Daoy (cell line): ENCODE measurements around the gene MICAL3. TPM values are rescaled to one million over a fixed set of nuclear protein-coding genes. Genes with fewer than 3 reads are reported as not detected.
"Not testable (repeated sequence)": the region's sequence is repeated elsewhere in the genome, so short reads cannot be mapped to it uniquely, and the experiment has no call there.

Source experiments
- DNase-seq: peaks from one replicate; pipeline ENCODE4 v3.0.0-alpha.2; 2015; ENCODE audit warnings: low read depth
- total RNA-seq: library from RNA; depleted of rRNA; stranded (reverse); fragments of >200 nt; shearing (Covaris generic); gene quantifications from 2 replicates; pipeline ENCODE4 v1.2.3, GENCODE V29; 2014

MICAL3 gene
- total RNA-seq, 1 experiment from 2014 or later: 26.2 TPM

DNA sequence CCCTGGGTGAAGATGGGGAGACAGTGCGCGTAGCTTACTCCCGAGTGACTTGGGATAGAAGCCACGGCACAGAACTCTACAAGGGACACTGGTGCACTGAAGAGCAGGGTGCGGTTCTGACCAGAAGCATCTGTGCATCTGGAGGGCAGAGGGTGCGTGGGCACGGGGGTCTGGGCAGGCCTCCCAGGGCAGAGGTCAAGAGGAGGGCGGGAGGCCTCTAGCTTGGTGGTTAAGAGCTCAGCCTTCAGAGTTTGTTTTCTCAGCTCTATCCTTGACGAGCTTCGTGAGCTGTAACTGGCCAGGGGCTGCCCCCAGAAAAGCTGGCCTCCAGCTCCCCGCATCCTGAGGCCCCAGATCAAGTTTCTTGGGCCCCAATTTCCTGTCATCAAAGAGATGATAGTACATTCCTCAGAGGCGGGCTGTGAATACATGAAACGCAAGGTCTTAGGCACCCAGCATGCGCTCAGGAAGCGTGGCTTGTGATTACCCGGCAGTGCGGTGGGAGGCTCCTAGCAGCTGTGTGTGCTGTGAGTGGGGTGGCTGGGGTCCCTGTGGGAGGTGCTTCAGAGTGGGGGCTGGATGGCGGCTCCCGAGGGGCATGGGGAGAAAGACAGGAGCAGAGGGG lies 244.1 kb downstream of the MICAL3 start:
- DNase-seq: no peak

DNA sequence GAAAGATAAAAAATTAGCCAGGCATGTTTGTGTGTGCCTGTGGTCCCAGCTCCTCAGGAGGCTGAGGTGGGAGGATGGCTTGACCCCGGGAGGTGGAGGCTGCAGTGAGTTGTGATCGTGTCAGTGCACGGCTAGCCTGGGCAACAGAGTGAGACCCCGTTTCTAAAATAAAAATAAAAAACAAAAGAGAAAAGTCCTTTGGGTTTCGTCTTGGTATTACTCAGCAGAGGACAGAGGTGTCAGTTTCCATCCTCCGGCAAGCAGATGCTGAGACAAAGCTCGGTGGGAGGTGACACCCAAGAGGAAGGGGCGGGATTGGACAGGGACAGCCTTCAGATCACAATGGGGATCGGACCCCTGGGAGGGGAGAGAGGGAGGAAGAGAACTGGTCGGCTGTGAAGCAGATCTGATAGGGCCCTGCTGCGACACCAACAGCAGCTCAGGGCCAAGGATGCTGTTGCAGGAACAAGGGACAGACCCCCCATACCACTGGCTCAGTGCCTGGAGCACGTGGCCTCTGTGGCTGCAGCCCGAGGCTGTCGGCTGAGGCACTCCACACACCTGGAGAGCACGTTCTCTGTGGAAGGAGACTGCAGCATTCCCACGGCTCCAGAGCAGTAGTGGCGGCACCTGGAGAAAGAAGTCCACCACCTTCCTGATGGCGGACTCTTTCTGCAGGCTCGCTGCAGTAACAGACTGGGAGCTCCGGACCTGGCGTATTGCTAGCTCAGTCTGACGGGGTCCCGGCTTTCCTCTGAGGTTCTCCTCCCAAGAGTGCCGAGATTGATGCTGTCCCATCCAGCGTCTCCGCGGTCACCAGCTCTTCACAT lies 244.9 kb downstream of the MICAL3 start:
- no peak for DNase-seq

DNA sequence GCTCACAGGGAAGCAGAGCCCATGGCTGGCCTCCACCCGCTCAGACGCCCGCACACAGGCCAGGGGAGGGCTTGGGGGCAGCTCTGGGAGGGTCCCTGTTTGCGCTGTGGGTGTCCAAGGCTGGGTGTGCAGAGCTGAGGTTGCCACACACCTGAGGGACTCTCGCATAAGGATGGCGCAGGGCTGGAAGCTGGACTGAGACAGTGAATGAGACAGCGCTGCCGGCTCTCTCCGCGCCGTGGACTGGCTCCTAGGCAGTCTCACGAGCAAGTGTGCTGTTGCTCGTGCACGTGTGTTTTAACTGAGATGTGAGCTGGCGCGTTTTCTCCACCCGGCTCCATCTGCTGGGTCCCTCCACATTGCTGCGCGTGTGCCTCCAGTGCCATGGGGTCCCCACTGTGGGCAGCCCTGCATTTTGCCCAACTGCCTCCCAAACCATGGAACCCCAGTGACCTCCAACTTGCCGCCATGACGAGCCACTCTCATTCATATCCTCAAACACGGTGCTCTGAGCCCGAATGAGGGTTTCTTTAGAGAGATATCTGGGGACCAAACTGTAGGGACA lies 245.9 kb downstream of the MICAL3 start:
- no peak for DNase-seq

DNA sequence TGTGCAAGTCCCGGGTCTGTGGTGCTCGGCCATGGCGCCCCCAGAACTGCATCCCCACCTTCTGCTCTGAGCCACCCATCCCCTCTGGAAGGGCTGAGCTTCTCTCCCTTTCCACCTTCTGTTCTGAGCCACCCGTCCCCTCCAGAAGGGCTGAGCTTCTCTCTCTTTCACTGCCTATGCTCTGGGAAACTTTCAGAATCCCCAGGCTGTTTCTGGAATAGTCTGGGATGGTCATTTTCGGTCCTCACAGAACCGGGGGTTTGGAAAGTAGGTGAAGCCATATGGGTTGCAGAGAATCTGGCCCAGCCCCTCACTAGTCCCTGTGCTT lies 246.7 kb downstream of the MICAL3 start:
- no peak for DNase-seq

DNA sequence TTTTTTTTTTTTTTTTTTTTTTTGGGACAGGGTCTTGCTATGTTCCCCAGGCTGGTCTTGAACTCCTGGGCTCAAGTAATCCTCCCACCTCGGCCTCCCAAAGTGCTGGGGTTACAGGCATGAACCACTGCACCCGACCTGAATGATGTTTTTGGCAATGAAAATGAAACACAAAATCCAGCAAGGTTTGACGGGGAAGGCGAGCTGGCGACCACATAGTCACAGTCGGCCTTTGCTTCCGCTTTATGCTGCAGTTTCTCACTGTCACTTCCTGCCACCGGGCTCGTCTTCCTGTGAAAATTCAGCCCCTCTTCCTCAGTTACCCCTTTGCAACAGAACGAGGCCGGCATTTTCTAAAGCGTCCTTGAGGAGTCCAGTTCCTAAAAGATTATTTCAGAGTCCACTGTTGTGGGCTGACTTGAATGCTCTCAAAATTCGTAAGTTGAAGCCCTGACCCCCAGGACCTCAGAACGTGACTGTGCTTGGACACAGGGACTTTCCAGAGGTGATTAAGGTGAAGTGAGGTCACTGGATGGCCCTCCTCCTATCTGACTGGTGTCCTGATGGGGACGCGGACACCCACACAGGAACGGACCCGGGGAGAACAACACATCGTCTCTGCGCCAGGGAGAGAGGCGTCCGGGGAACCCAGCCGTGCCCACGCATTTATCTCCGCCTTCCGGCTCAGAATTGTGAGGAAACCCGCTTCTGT lies 247.2 kb downstream of the MICAL3 start:
- peak; percentile 47 for DNase-seq

DNA sequence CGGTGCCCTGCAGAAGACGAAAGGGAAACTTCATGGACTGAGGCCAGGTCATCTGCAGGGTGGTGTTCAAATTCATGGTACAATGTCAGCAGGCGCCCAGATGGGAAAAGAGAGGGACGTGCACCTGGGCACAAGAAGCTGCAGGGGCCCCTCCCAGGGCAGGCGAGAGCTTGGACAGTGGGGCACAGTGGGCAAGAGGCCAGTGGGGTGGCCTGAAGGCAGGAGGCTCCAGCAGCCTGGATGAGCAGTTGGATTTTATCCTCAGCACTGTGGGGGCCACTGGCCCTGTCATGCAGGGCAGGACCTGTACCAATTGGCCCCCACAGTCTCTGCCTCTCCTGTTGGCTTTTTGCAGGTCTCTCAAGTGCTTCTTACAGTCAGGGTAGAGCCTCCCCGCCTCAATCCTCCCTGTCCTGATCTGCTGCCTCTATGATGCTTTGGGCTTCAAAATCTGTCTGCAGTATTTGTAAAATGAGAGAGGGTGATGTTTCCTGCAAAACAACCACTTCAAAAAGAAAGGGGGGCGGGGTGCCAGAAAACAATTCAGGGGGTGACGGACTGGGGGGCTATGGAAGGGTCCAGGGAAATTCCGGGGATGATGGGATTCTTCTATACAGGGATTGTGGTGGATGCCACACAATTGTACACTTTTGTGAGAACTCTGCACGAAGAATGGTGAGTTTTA lies 248.4 kb downstream of the MICAL3 start:
- no peak for DNase-seq

DNA sequence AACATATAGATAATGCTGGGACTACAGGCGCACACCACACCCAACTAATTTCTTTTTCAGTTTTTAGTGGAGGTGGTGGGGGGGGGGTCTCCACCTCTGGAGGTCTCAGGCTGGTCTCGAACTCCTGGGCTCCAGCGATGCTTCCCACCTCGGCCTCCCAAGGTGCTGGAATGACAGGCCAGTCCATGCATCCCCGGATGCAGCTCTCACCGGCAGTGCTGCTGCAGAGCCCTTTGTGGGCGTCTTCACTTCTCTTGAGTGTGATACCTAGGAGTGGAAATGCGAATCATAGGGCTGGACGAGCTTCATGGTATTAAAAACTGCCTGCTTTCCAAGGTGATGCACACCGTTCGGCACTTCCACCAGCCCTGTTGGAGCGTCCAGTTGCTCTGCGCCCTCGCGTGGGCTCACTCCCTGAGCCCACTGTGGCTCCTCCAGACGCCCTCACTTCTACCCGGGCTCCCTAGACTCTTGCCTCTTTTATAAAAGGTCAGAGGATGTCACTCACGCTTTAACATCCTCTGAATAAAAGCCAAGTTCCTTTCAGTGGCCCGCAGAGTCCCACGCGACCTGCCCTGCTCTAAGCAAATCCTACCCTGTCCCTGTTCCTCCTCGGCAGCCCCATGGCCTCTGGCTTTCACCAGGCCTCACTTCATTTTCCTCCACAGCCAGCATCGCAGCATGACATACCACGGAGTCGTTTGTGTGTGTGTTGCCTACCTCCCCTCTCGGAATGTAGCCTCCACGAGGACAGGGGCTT lies 249.3 kb downstream of the MICAL3 start:
- DNase-seq: no peak

DNA sequence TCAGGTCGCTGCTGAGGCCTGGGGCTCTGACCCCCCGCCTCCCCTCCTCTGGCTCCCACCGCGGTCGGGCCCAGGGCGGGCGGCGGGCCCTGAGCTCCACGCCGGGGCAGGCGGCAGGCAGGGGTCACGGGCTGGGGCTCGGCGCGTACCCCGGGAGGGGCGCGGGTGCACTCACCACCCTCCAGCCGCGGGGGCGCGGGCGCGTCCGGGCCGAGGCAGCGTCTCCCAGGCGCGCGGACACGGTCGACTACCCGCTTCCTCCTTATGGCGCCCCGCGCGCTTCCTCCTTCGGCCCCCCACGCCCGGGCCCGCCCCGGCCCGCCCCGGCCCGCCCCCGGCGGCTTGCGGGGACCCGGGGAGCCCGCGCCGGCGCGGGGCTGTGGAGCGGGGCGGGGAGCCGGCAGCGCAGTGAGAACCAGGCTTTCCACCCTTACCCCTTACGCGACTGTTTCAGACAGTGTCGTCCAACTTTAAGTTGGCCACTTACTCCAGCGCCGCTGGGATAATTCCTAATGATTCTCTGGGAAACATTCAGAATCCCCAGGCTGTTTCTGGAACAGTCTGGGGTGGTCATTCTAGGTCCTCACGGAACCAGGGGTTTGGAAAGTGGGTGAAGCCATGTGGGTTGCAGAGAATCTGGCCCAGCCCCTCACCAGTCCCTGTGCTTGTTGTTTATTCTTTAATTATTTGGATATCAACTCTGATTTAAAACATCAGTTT lies 250.0 kb downstream of the MICAL3 start, which contains the start of gene BID:
BID (minus strand) TSS at position 264 of the 720 bp plus-strand sequence. CDS start 24,353 bp downstream, outside the sequence.
- peak; percentile 64 for DNase-seq

DNA sequence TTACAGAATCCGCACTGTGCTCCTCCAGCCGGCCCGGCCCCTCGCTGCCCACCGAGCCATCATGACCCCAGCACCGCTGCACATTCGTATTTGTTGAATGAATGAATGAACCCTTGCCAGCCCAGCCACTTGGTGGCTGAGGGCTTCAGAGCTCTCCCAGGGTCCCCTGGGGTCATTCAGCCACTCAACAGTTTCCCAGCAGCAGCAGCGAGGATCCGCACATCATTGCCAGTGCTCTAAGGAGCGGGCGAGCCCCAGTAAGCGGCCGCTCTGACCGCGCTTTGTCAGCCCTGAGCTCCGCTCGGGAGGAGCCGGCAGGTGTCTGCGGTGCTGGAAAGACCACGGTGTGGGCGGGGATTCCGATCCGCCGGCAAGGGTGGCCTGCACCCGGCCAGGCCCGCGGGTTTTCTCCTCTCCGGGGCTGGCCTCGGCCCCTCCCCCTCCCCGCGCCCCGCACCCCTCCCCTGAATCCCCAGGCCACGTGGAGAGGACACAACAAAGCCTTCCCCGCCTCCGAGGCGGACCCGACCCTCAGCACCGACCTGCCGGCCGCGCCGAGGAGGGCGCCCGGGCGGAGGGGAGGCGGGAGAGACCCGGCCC lies 250.7 kb downstream of the MICAL3 start:
- DNase-seq: peak; percentile 66

DNA sequence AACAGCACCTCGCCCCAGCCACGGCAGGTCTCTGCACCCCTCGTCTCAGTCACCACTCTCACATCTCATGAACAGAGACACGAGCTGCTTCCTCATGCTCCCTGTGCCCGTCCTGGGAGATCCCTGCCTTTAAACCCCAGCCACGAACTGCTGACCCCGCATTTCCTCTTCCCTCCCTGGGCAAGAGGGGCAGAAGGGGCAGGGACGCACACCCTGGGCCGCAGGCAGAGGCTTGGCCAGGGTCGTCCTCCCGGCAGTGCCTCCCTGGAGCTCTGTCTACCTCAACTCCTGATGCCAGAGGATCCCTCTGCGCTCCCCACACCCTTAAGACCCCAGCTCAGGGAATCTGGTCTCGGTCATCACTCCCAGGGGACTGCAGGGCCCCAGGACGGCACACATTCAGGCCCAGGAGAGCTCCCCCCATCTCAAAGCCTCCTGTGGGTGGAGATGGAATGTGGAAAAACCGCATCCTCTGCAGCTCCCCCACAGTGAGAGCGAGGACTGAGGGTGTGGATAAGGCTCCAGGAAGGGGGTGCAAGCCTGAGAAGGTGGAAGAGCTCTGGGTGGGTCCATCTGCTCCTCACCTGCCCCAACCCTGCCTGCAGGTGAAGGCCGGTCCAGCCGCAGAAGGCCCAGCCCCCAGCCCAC lies 251.3 kb downstream of the MICAL3 start:
- DNase-seq: peak; percentile 77

DNA sequence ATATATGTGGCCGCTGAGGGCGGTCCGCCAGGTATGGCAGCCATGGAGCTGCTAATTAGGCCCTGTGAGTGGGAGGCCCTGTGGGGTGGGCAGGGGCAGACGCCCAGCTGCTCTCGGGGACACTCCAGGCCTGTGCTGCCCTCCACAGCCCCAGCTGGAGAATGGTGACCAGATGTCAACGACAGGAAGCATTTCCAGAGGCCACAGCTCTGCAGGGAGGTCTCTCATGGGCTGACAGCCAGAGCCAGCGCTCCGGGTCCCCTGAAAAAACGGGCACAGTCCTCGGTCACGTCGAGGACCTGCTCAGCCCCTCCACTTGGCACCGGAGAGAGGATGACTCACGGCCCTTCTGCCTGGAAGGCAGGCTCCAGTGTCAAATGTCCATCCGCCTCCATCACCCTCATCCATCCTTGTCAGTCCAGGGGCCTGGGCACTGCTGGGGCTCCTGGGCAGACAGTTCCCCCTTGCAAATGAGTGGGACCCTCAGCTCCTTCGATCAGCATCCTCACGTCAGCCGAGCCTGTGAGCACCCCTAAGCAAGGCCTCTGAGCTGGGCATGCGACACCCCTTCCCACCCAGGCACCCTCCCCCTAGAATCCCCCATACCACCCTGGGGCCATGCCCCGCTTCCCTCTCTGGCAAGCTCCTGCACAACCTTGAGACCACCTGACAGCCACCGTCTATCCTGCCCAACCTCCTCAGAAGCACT lies 252.0 kb downstream of the MICAL3 start:
- DNase-seq: peak; percentile 82

DNA sequence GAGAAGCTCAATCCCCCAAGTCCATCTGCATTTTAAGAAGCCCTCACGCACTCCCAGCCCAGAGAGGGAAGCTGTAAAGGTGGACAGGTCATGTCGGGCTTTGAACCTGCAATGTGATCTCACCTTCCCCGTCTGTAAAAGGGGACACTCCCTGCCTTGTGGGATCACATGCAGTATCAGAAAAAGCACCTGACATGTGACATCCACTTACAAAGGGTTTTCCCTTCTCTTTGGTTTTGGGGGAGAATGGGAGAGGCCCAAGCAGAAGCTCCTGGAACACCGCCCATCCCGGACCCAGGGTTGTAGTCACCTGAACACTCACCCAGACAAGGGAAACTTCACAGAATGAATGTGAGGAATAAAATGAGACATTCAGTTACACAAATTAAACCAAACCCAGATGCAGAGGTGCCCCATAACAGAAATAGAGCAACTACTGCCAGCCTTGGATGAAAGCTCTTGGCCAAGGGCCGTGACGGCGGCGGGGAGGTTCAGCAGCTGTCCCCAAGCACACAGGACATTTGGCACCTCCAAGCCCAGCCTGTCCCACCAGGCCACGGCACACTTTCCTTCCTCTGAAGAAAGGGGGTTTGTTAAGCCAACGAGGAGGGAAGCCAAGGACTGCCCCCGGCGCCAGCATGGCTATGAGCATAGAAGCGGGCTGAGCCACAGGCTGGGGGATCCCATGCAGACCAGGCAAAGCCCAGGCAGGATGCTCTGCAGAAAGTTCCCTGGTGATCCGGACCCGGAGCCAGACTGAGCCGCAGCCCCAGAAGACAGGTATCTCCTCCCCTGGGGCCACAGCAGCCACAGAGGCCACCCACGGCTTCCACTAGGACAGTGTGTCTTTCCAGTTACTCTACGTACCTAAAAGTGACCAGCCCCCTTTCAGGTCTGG lies 253.9 kb downstream of the MICAL3 start:
- no peak for DNase-seq

DNA sequence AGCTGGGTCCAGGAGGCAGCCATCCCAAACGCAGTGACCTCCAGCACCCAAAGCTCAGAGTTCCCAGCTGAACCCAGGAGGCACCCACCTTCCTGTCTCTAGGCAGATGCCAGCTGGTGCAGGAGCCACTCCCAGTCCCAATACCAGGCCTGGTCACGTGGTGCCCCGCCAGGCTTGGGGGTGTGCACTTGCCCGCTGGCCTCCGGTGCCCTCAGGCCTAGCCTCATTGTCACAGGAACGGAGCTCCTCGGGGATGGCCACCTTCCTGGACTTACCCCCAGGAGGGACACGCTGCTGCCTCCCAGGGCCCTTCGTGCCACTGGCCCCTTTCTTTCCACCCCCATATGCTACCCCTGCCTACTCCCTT lies 254.7 kb downstream of the MICAL3 start:
- DNase-seq: no peak

DNA sequence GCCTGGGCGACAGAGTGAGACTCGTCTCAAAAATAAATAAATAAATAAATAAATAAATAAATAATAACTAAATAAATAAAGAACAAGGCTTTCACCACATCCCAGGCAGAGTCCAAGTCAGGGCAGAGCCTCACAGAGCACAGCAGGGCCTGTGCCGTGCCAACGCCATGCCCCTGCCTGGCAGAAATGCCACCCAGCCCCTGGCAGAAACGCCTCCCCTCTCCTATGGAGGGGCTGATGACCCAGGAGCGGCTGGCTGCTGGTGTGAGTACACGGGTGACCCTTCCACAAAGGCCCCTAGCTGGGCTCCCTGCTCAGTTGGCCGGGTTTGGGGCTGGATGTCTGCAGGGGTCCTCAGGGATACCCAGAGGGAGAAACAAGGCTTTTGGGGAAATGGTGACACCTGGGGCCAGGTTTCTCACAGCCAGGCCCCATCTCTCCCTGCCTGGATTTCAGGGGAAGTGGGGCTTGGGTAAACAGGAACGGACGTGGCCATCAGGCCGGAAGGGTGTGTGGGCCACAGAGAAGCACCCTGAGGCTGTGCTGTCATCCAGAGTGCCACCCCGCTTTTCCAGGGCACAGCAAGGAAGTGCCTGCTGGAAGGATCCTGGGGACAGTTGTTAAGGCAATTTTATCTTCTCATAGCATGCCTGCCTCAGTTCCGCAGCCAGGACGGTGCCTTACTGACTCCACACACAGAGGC lies 255.2 kb downstream of the MICAL3 start:
- no peak for DNase-seq

DNA sequence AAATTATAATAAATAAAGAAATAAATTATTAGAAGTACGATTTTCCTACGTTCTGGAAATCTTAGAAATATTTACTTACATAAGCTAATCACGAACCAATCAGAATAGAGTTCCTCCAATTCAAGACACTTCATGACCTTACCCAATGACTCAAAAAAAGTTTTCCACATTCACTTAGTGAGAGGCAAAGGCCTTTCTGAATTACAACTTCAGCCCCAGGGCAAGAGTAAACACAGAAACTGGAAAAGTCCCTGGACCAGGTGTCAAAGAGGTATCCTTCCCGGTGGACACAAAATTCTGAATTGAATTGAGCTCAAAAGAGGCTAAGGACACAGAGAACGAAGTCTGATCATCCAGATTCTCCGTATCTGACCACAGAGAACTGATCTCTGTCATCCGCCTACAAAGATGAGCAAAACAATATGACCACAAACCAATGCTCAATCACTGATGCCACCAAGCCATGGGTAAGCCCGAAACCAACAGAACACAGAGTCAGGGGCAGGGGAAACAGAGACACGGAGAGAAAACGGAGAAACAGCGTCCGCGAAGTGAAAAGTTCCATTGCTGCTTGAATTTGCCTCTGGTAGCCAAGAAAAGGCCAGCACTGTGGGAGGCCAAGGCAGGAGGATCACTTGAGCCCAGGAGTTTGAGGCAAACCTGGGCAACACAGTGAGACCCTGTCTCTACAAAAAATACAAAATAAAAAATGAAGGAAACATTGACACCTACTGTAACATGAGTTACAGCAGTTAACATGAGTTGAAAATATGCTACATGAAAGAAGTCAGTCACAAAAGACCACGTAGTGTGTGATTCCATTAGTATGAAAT lies 256.9 kb downstream of the MICAL3 start:
- no peak for DNase-seq

DNA sequence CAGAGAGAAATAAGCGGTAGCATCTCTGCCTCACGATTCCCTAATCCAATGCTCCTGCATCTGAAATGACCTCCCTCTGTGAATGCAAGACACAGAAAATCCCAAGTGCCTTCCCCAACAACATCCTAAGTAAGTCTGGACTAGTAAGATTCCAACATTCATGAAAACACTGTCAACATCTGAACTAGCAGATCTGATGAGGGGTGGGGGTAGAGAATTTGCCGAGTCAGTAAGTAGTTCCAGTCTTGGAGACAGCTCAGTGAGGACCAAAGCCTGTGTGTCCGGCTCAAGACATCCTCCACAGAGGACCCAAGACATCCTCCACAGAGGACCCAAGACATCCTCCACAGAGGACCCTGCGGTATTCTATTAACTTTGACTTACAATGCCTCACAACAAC lies 259.5 kb downstream of the MICAL3 start:
- DNase-seq: not testable (repeated sequence)
